ENCODE measurements around the gene USP40.

DNA sequence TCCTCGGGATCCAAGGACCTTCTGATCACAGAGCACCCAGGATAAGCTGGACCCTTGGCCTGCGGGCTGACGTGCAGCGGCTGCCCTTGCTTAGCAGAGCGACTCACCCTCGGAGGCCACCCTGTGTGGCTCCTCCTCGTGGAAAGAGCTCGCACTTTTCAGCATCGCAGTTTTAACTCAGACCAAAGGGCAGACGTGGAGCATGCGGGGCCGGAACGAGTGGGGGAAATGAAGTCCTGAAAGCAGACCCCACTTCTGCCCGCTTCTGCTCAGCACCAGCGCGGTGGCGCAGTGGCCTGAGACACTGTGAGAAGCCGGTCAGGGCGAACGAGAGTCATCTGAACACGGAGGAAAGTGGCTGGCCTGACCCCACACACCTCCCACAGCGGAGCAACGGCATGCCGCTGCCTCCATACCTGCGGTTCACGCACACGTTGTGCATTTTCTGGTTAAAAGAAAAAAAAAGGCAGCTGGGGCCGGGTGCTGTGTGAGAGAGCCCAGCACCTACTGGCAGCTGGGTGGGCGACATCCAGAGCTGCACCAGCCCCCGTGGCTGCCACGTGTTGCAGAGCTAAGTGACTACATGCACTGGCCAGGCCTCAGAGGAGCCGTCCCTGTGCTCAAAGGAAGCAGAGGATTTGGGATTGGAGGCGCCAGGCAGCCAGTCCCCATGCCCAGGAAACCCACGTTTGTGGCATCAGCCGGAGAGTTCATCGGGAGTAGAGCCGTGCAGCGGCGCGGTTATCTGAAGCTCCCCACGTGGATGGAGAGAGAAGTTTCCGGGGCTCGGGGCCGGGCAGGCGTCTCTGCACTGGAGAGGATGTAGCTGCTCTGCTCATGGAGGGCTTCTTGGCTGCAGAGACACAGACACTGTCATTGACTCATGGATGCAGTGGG is 89.7 kb downstream of the USP40 start:
- TF ChIP-seq SP1 (IDR thresholded peaks at IDR 0.05; ENCODE audit: low read depth) = no peak
- TF ChIP-seq, protein P1, sequence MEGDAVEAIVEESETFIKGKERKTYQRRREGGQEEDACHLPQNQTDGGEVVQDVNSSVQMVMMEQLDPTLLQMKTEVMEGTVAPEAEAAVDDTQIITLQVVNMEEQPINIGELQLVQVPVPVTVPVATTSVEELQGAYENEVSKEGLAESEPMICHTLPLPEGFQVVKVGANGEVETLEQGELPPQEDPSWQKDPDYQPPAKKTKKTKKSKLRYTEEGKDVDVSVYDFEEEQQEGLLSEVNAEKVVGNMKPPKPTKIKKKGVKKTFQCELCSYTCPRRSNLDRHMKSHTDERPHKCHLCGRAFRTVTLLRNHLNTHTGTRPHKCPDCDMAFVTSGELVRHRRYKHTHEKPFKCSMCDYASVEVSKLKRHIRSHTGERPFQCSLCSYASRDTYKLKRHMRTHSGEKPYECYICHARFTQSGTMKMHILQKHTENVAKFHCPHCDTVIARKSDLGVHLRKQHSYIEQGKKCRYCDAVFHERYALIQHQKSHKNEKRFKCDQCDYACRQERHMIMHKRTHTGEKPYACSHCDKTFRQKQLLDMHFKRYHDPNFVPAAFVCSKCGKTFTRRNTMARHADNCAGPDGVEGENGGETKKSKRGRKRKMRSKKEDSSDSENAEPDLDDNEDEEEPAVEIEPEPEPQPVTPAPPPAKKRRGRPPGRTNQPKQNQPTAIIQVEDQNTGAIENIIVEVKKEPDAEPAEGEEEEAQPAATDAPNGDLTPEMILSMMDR (IDR thresholded peaks at IDR 0.05 in 2 of 3, conservative IDR thresholded peaks at IDR 0.05 in 1 of 3; ENCODE audit: borderline replicate concordance in 1 of 3, insufficient read depth in 1 of 3, low read depth in 2 of 3, low read length in 2 of 3) = no peak
- TF ChIP-seq POLR2A (IDR thresholded peaks at IDR 0.05; ENCODE audit: borderline replicate concordance, extremely low read depth, insufficient read depth, insufficient read length) = no peak
- no peak for TF ChIP-seq EZH2 (IDR thresholded peaks at IDR 0.05)
- no peak for TF ChIP-seq CBX3 (IDR thresholded peaks at IDR 0.05; ENCODE audit: low read depth)
- TF ChIP-seq FOSL1 (IDR thresholded peaks at IDR 0.05; ENCODE audit: low read depth) = no peak

Measured in HCT116 (cell line).